ENCODE results near the gene LTK. TPM values are rescaled to one million over a fixed set of nuclear protein-coding genes. Genes with fewer than 3 reads are reported as not detected.

LTK gene
- total RNA-seq, 1 experiment from 2014 or later, result 9.2 TPM

DNA sequence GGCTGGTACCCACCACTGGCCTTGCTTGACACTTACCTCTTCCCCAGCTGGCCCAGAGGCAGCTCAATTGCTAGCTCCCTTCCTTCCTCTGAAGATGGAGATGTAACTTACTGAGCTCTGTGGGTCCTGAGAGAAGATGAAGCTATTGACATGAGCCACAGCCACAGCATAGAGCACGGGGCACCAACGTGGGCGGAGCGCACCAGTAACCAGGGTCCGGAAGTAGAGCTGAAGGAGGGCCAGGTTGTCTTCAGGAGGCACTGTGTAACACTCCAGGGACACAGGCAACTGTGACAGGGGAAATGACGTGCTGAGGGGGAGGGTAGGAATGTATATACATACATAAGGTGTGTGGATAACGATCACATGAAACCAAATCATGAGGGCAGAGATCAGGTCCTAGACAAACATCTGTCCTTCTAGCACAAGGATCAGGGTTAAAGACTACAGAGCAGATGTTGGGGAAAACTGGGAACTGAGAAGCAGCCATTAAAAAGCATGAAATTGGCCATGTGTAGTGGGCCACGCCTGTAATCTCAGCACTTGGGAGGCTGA lies 4.3 kb upstream of the LTK start:
- DNase-seq (ENCODE audit: low read depth, low spot score) (no peak), ATAC-seq (no peak)
- Histone ChIP-seq H3K9ac (ENCODE audit: low read length) (no peak overlapping the region), H3K4me3 (replicated peaks in 1 of 2; ENCODE audit: low read depth in 1 of 2, low read length in 2 of 2) (no peak overlapping the region), H3K79me2 (ENCODE audit: insufficient read depth, low read length) (no peaks in the 10 kb centered on the region), H3K9me2 (ENCODE audit: insufficient read depth) (no peaks in the 10 kb centered on the region), H3K36me3 (ENCODE audit: control insufficient read depth in 1 of 2, insufficient read depth in 2 of 2, low read length in 2 of 2) (peaks cover 4% of the 10 kb centered on the region in 2 experiments; a peak in 1 of 4 replicates), H3K27ac (ENCODE audit: low read depth, low read length) (no peak overlapping the region), H3K9me3 (ENCODE audit: control insufficient read depth in 1 of 2, insufficient read depth in 1 of 2, low read depth in 1 of 2, low read length in 2 of 2) (no peaks in the 10 kb centered on the region), H4K20me1 (ENCODE audit: insufficient read depth) (no peaks in the 10 kb centered on the region), H3K4me1 (ENCODE audit: control insufficient read depth in 1 of 2, insufficient read depth in 2 of 2, low read length in 2 of 2) (peaks cover 7 to 16% of the 10 kb centered on the region in 2 experiments), H3K4me2 (ENCODE audit: low read length) (no peak overlapping the region), H2AFZ (ENCODE audit: low read depth, low read length, poor library complexity, severe bottlenecking) (no peak overlapping the region), H3K27me3 (ENCODE audit: insufficient read depth, low read length) (no peaks in the 10 kb centered on the region)
- TF ChIP-seq SIN3A (IDR thresholded peaks at IDR 0.05; ENCODE audit: low read depth) (no peak), SRF (IDR thresholded peaks at IDR 0.05; ENCODE audit: low read depth) (no peak), CBX3 (IDR thresholded peaks at IDR 0.05; ENCODE audit: low read depth) (no peak), ZNF274 (IDR thresholded peaks at IDR 0.05; ENCODE audit: low read depth, low read length) (no peak), YY1 (IDR thresholded peaks at IDR 0.05; ENCODE audit: extremely low read depth, insufficient replicate concordance, low read depth, low read length) (no peak), ZFX (IDR thresholded peaks at IDR 0.05) (no peak), POLR2AphosphoS5 (IDR thresholded peaks at IDR 0.05; ENCODE audit: low read depth, low read length) (no peak)
- TF ChIP-seq, protein P1, sequence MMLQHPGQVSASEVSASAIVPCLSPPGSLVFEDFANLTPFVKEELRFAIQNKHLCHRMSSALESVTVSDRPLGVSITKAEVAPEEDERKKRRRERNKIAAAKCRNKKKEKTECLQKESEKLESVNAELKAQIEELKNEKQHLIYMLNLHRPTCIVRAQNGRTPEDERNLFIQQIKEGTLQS (IDR thresholded peaks at IDR 0.05), result no peak
- TF ChIP-seq, protein P2, sequence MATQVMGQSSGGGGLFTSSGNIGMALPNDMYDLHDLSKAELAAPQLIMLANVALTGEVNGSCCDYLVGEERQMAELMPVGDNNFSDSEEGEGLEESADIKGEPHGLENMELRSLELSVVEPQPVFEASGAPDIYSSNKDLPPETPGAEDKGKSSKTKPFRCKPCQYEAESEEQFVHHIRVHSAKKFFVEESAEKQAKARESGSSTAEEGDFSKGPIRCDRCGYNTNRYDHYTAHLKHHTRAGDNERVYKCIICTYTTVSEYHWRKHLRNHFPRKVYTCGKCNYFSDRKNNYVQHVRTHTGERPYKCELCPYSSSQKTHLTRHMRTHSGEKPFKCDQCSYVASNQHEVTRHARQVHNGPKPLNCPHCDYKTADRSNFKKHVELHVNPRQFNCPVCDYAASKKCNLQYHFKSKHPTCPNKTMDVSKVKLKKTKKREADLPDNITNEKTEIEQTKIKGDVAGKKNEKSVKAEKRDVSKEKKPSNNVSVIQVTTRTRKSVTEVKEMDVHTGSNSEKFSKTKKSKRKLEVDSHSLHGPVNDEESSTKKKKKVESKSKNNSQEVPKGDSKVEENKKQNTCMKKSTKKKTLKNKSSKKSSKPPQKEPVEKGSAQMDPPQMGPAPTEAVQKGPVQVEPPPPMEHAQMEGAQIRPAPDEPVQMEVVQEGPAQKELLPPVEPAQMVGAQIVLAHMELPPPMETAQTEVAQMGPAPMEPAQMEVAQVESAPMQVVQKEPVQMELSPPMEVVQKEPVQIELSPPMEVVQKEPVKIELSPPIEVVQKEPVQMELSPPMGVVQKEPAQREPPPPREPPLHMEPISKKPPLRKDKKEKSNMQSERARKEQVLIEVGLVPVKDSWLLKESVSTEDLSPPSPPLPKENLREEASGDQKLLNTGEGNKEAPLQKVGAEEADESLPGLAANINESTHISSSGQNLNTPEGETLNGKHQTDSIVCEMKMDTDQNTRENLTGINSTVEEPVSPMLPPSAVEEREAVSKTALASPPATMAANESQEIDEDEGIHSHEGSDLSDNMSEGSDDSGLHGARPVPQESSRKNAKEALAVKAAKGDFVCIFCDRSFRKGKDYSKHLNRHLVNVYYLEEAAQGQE (IDR thresholded peaks at IDR 0.05; ENCODE audit: low read depth), result no peak
- TF ChIP-seq, protein P3, sequence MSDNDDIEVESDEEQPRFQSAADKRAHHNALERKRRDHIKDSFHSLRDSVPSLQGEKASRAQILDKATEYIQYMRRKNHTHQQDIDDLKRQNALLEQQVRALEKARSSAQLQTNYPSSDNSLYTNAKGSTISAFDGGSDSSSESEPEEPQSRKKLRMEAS (IDR thresholded peaks at IDR 0.05), result no peak
- no TSS peak for BruUV-seq (replicated peaks)
- RAD21 ChIA-PET (ENCODE audit: low non-redundant PET in 1 of 2, low total read pairs in 2 of 2, uncharacterized antibody in 2 of 2, unreplicated experiment in 2 of 2), result no interaction called here
- CTCF ChIA-PET, result no interaction called here
- POLR2A ChIA-PET, result no interaction called here
- intact Hi-C loops (cut with micrococcal nuclease), result no loop called here

Data from HCT116 (cell line).